Stimulated activated naive CD8-positive, alpha-beta T cell treated with anti-CD3 and anti-CD28 coated beads, Interleukin-15, Interleukin-2, amounts not matched to agents 100 U/mL and 50 U/mL, for 24 hours (primary cell): Measurements from ENCODE around the gene POLR2I.

Source experiments
- ATAC-seq: fragments of 150-1000 bp; cut with Tn5 transposase; one replicate; pipeline ENCODE4 v1.10.0; 2021
- DNase-seq: peaks from one replicate; pipeline ENCODE4 v3.0.0; 2021

Gene POLR2I

DNA sequence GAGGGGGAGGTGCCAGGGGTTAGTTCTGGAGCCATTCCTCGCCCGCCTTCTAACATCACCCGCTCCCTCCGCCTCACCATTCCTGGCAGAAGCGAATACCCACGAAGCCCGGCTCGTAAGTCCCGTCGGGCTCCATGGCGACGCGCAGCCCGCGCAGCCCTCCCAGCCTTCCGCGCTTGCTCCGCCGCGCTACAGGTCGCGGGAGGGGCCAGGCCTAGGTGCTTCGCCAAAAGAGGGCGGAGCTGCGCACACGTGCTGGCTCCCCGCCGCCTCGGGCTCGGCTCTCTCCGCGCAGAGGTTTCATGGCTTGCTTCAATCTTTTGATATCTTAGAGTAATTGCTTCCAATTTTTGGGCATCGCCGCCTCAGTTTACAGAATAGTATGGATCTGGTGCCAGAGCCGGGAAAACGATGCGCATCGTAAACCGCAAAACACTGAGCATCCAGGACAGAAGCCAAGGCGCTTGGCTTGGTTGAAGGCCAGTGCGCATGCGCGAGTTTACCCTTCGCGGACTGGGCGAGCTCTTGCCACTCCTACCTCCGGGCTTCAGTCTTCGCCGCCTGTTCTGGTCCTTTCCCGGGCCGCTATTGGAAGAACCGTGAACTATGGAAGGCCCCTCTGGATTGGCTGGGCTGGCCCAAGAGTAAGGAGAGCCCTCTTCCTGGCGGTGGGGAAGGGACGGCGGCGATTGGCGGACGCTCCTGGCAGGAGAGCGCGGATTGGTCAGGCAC lies at the start of gene POLR2I:
TSS of gene POLR2I (minus strand) at position 155 of the 732 bp plus-strand sequence. CDS start at position 136, 19 bp downstream.
- DNase-seq (peak; percentile 99), ATAC-seq (peak; percentile 95)

GRCh38 chr19:36163813-36164212 lies 49.1 kb upstream of the POLR2I start:
- no peak for ATAC-seq
- no peak for DNase-seq

GRCh38 chr19:36160821-36161596 lies 46.3 kb upstream of the POLR2I start:
- ATAC-seq (no peak), DNase-seq (no peak)

DNA sequence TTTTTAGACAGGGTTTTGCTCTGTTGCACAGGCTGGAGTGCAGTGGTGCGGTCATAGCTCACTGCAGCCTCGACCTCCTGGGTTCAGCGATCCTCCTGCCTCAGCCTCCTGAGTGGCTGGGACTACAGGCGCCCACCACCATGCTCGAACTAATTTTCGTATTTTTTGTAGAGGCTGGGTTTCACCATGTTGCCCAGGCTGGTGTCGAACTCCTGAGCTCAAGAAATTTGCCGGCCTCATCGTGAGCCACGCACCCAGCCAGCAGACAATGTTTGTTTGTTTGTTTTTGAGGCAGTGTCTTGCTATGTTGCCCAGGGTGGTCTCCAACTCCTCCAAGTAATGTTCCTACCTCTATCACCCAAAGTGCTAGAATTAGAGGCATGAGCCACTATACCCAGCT lies 38.5 kb upstream of the POLR2I start:
- DNase-seq (no peak), ATAC-seq (no peak)

DNA sequence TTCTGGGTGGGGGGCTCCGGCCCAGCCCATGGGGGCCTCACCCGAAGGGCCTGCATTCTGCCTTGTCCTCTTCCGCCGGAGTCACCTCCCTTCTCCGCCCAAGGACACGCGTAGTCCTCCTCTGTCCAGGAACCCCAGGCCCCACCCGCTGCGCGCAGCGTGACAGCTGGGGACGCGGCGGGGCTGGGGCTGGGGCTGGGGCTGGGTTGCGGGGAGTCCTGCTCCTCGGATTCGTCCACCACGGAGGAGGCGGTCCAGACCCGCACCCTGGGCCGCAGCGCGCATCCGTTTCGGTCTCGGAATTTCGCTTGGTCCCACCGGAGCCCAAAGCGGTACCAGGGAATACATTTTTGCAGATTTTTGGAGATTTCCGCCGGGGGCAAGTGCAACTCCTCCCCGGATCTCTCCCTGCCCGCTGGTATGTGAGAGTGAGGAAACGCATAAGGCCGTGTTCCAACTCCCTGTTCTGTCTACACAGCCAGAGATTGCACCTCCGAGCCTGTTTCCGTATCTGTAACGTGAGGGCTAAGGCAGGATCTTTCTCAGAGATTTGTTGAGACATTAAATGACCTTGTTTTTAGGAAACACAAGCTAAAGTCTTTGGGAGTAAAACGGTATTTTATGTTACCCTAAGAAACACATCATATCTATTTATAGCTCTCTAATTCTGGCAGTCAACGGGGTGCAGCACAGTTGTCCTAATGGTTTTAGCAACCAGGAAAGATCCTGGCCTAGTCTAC lies 37.8 kb upstream of the POLR2I start, which contains the start of gene COX7A1:
TSS of gene COX7A1 (minus strand) at position 96 of the 740 bp plus-strand sequence. CDS start at position 56, 40 bp downstream.
- ATAC-seq (no peak), DNase-seq (no peak)

GRCh38 chr19:36152019-36152351 lies 37.3 kb upstream of the POLR2I start:
- ATAC-seq (no peak), DNase-seq (no peak)

- ATAC-seq (no peak), DNase-seq (no peak)
These were observed 36.7 kb upstream of the POLR2I start for GRCh38 chr19:36151144-36152018.

GRCh38 chr19:36150586-36150985 lies 35.9 kb upstream of the POLR2I start:
- DNase-seq (no peak), ATAC-seq (no peak)

DNA sequence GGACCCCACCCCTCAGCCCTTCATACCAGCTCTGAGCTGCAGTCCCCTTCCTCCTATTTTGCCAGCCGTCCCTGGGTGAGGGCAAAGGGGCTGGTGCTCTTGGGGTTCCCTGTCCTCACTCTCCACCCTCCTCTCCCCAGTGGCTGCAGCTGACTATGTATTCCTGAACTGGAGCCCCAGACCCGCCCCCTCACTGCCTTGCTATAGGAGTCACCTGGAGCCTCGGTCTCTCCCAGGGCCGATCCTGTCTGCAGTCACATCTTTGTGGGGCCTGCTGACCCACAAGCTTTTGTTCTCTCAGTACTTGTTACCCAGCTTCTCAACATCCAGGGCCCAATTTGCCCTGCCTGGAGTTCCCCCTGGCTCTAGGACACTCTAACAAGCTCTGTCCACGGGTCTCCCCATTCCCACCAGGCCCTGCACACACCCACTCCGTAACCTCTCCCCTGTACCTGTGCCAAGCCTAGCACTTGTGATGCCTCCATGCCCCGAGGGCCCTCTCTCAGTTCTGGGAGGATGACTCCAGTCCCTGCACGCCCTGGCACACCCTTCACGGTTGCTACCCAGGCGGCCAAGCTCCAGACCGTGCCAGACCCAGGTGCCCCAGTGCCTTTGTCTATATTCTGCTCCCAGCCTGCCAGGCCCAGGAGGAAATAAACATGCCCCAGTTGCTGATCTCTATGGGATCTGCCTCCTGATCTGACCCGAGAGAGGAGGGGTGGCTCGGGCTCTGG lies 35.2 kb upstream of the POLR2I start:
- ATAC-seq (no peak), DNase-seq (no peak)

- ATAC-seq, result no peak
These were observed 29.9 kb upstream of the POLR2I start for GRCh38 chr19:36144624-36145023.

DNA sequence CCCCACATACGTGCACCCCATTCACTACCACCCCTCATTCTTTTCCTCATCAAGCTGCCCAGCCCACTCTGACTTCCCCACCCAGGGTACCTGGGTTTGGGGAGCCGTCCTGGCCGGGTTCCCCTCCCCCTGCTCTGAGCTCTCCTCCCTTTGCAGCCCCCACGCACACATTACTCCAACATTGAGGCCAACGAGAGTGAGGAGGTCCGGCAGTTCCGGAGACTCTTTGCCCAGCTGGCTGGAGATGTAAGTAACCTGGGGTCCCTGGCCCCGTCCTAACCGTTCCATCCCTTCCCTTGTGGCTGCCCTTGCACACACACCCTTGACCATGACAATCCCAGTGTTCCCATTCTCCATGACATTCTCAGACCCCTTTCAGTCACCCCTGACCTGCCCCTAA lies 27.8 kb upstream of the POLR2I start:
- no peak for ATAC-seq

More at GRCh38 chr19:36144624-36145023, 29.9 kb upstream of the POLR2I start:
- no peak for DNase-seq

GRCh38 chr19:36142046-36142445 lies 27.4 kb upstream of the POLR2I start:
- no peak for DNase-seq
- ATAC-seq, result no peak

More for the DNA sequence above, 27.8 kb upstream of the POLR2I start:
- DNase-seq, result no peak

DNA sequence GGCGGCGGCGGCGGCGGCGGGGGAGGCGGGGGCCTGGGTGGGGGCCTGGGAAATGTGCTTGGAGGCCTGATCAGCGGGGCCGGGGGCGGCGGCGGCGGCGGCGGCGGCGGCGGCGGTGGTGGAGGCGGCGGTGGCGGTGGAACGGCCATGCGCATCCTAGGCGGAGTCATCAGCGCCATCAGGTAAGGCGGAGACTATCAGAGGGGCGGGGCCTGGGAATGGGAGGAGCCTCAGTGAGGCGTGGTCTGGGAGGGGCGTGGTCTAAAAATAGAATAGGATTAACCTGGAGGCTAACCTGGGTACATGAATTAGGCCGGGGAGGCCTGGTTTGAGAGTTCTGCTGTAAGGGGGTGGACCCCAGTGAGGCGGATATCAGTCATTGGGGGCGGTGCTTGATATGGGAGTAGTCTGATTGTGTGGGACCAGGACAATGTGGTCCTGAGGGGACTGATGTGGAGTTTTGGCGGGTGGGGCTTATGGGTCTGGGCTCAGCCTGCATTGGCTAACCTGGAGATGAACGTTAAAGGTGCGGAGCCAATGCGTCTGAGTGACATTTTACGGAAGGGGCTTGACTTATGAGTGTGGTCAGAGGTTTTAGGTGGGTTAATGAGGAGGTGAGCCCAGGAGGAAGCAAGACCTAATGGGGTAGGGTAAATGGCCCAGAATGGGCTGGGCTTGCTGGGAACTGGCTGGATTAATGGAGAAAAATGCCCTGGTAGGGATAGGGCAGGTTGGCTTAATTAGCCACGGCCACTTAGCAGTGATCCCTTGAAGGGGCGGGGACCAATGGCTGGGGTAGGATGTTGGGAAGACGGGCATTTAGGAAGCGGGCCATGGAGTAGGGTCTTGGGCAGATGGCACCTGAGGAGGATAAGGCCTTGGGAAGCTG lies 26.6 kb upstream of the POLR2I start:
- peak; percentile 70 for ATAC-seq
- DNase-seq, result peak; percentile 92

DNA sequence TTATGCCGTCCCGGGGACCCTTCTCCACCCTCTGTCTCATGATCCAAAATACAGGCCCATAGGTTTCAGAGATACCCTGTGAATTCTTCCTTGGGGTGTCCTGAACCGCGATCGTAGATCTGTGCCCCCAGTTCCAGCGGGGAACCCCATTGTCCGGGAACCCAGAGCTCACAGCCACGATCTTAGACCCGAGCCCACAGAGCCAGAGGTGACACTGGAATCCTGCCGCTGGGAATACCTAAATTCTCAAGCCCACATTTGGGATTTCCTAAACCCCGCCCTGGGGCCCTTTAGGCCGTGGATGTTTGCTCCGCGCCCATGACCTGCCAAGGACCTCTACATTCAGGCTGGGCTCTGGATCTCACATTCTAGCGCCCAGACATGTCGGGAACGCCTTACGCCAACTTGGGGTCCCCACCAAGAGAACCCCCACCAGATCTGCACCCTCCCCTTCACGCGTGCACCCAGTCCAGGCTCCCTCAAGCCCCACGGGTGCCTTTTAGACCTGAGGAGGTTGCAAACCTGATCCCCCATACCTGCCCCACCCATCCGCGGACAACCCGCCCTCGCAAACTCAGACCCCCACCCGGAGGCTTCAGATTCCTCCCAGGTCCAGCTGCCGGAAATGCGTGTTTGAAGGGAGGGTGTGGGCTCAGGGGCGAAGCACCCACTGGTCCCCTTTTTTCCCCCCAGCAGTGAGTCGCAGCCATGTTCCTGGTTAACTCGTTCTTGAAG lies 25.8 kb upstream of the POLR2I start:
- peak; percentile 68 for DNase-seq

DNA sequence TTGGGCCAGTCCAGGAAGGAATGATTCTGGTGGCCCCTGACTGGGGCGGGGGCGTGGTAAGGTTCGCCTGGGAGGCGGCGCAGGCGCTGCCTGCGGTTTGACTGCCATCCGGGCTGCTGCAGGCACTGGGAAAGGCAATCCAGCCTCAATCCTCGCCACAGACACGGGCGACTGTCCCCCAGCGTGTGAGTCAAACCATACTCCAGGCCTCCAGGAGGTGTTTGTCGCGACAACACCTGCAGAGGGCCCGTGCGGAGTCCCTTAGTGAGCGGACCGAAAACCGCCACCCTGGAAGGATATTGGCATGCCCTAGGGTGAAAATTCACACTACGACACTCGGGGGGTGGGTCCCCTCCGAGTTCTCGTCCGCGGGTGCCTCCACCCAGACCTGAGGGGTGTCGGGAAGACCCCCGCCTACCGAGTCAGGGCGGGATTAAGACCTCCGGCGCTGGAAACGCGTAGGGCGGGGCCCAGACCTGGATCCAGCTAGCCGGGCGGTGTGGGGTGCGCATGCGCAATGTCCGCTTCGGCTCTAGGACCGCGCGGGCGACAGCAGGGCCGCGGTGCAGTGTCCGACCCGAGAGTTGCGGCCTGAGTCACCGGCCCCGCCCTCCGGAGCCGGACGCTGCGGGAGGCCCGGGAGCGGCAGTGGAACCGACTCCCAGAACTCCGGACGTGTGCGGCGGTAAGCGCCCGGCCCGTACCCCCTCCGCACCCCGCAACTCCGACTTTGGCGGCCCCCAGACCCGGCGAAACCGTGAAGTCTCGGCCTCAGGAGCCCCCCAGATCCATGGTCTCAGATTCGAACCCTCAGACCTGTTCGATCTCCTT lies 25.0 kb upstream of the POLR2I start, which contains the start of gene CAPNS1:
TSS of gene CAPNS1 (plus strand) at position 594 of the 831 bp plus-strand sequence. CDS start 946 bp downstream, outside the sequence.
- DNase-seq (peak; percentile 98), ATAC-seq (peak; percentile 85)

More for the DNA sequence above, 25.8 kb upstream of the POLR2I start:
- peak; percentile 20 for ATAC-seq

DNA sequence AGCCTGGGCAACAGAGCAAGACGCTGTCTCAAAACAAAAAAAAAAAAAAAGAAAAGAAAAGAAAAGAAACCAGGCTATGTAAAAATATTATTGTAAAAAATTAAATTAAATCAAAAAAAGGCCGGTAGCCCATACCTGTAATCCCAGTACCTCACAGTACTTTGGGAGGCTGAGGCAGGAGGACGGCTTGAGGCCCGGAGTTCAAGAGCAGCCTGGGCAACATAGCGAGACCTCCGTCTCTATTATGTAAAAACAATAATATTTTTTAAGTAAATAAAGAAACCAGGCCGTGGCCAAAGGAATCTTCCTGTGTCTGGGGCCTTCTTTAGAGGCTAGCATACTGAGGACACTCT lies 24.4 kb upstream of the POLR2I start:
- DNase-seq, result no peak
- no peak for ATAC-seq

DNA sequence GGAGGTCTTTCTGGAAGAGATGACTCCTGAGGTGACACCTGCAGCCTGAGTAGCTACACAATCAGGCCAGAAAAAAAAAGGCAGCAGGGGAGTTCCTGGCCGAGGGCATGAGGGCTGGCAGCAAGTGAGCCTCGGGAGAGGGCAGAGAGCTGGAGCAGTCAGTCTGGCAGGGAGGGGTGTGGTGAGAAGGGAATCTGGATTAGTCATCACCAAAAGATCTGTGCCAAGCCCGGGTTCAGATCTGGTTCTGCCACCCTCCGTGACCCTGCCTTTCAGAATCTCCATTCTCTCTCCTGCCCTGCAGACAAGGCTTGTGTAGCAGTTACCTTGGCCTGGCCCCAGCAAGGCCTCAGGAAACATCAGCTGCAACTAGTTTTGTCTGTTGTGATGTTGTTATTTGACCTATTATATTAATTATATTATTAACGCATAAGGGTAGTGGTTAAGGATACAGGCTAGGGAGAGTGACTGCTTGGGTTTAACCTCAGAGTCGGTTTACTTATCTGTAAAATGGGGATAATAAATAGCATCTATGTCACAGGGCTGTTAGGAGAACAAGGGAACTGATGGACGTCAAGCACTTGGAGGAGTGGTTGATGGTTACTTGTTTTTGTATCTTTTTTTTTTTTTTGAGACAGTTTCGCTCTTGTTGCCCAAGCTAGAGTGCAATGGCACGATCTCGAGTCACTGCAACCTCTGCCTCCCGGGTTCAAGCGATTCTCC lies 22.4 kb upstream of the POLR2I start:
- DNase-seq (no peak), ATAC-seq (no peak)
